PC-9 (cell line): ENCODE data around the gene PCGF1. TPM values are rescaled to one million over a fixed set of nuclear protein-coding genes. Genes with fewer than 3 reads are reported as not detected.

Source experiments
- BruUV-seq: library from RNA; stranded (reverse); fragments of 400-500 nt; replicated peaks from 2 replicates; lab custom pipeline; 2021; lab: Mats Ljungman, UMichigan
- CTCF ChIA-PET: fragments of 300-600 bp; sonication (Branson Sonifier 250); formaldehyde crosslinking; loops from one replicate; lab custom pipeline; 2022; ENCODE audit warnings: antibody characterized with exemption; lab: Charles Lee
- POLR2A ChIA-PET: fragments of 300-600 bp; sonication (Branson Sonifier 250); formaldehyde crosslinking; loops from one replicate; lab custom pipeline; 2022; ENCODE audit warnings: antibody characterized with exemption; ENCODE audit not compliant: unreplicated experiment; lab: Charles Lee
- DNase-seq, 2 experiments: peaks; one replicate each; pipeline versions ENCODE4 v3.0.0 to v3.0.0-alpha.2; 2015 to 2022; ENCODE audit warnings: mixed read lengths in 1 of 2
- H2AFZ ChIP-seq: fragments of 200-600 bp; sonication (generic); 2 replicates; pipeline ENCODE4 v1.8.1; 2017; ENCODE audit warnings: antibody characterized with exemption
- H3F3A ChIP-seq: fragments of 200-600 bp; sonication (generic); 2 replicates; pipeline ENCODE4 v1.8.1; 2017; ENCODE audit warnings: antibody characterized with exemption, mild to moderate bottlenecking, low read depth; ENCODE audit not compliant: insufficient read depth
- H3K27ac ChIP-seq: fragments of 200-600 bp; sonication (generic); 2 replicates; pipeline ENCODE4 v1.6.1; 2016; ENCODE audit warnings: mixed run types
- H3K27me3 ChIP-seq: fragments of 200-600 bp; sonication (generic); 2 replicates; pipeline ENCODE4 v1.6.1; 2016; ENCODE audit warnings: low read depth, mixed run types; ENCODE audit not compliant: insufficient read depth
- H3K36me3 ChIP-seq: fragments of 200-600 bp; sonication (generic); 2 replicates; pipeline ENCODE4 v1.6.1; 2016; ENCODE audit warnings: low read depth, mixed run types
- H3K4me1 ChIP-seq: fragments of 200-600 bp; sonication (generic); replicated peaks from 2 replicates; pipeline ENCODE4 v1.6.1; 2016; ENCODE audit warnings: mixed run types; ENCODE audit not compliant: insufficient read depth
- H3K4me2 ChIP-seq: fragments of 200-600 bp; sonication (generic); 2 replicates; pipeline ENCODE4 v1.6.1; 2017; ENCODE audit warnings: mixed run types
- H3K4me3 ChIP-seq: fragments of 200-600 bp; sonication (generic); 2 replicates; pipeline ENCODE4 v1.6.1; 2016; ENCODE audit warnings: mixed run types
- H3K79me2 ChIP-seq: fragments of 200-600 bp; sonication (generic); 2 replicates; pipeline ENCODE4 v1.6.1; 2017; ENCODE audit warnings: low read depth, mixed run types
- H3K9me2 ChIP-seq: fragments of 200-600 bp; sonication (generic); 2 replicates; pipeline ENCODE4 v1.8.1; 2017; ENCODE audit warnings: mild to moderate bottlenecking; ENCODE audit not compliant: insufficient read depth
- H3K9me3 ChIP-seq: fragments of 200-600 bp; sonication (generic); 2 replicates; pipeline ENCODE4 v1.8.1; 2016; ENCODE audit warnings: low read depth; ENCODE audit not compliant: insufficient read depth
- H4K20me1 ChIP-seq: fragments of 200-600 bp; sonication (generic); 2 replicates; pipeline ENCODE4 v1.8.1; 2017; ENCODE audit not compliant: insufficient read depth
- CTCF ChIP-seq: fragments of 200-600 bp; sonication (generic); conservative IDR thresholded peaks from 2 replicates; pipeline ENCODE4 v1.6.1; 2017; ENCODE audit warnings: mixed run types, antibody characterized with exemption, mild to moderate bottlenecking, moderate library complexity
- EZH2 ChIP-seq: fragments of 200-600 bp; sonication (generic); IDR thresholded peaks from 2 replicates; pipeline ENCODE4 v1.8.0; 2017; ENCODE audit warnings: antibody characterized with exemption, low read depth
- intact Hi-C: fragments of 100-400 bp; cut with micrococcal nuclease; formaldehyde crosslinking; loops from one replicate; pipeline ENCODE4 v1.10.0; 2022; ENCODE audit not compliant: unreplicated experiment
- total RNA-seq: library from RNA; stranded (reverse); gene quantifications from 2 replicates; pipeline ENCODE4 v1.2.3, GENCODE V29; 2021

PCGF1 gene
- total RNA-seq, 1 experiment from 2014 or later = 31.3 TPM

GRCh38 chr2:74540291-74540690 lies 32.8 kb upstream of the PCGF1 start:
- ChIA-PET POLR2A (no interaction called here), CTCF (no interaction called here)
- H4K20me1 ChIP-seq = no peaks in the 10 kb centered on the region
- no peak overlapping the region for H2AFZ ChIP-seq
- H3F3A ChIP-seq = 0 out of 2 replicates have a peak, but pooled peaks cover 5% of the 10 kb centered on the region
- no peak for DNase-seq
- H3K9me3 ChIP-seq = no peaks in the 10 kb centered on the region
- H3K36me3 ChIP-seq = no peaks in the 10 kb centered on the region
- H3K4me2 ChIP-seq = no peak overlapping the region
- no peaks in the 10 kb centered on the region for H3K4me1 ChIP-seq
- no peak overlapping the region for H3K27ac ChIP-seq
- no TSS peak for BruUV-seq
- H3K27me3 ChIP-seq = no peaks in the 10 kb centered on the region
- no peaks in the 10 kb centered on the region for H3K9me2 ChIP-seq
- intact Hi-C loops = no loop called here
- TF ChIP-seq EZH2 = no peak
- TF ChIP-seq CTCF = no peak
- H3K79me2 ChIP-seq = no peaks in the 10 kb centered on the region
- H3K4me3 ChIP-seq = no peak overlapping the region

- no peaks in the 10 kb centered on the region for H3K9me3 ChIP-seq
- no peaks in the 10 kb centered on the region for H3K79me2 ChIP-seq
- H3K4me3 ChIP-seq = no peak overlapping the region
- no peaks in the 10 kb centered on the region for H3K4me1 ChIP-seq
- H3K27me3 ChIP-seq = no peaks in the 10 kb centered on the region
- no peak overlapping the region for H2AFZ ChIP-seq
- H3K4me2 ChIP-seq = no peak overlapping the region
- no TSS peak for BruUV-seq
- no peaks in the 10 kb centered on the region for H4K20me1 ChIP-seq
- ChIA-PET CTCF (interaction anchor here (0.6 kb wide), 1 partner anchor 1609 kb away, joined by 4 read pairs; no protein-coding TSS in a partner anchor), POLR2A (interaction anchor here (0.5 to 0.7 kb wide), 2 partner anchors 58 to 278 kb away, joined by 4 read pairs; no protein-coding TSS in a partner anchor)
- H3K36me3 ChIP-seq = no peaks in the 10 kb centered on the region
- no peaks in the 10 kb centered on the region for H3K9me2 ChIP-seq
- H3F3A ChIP-seq = 0 out of 2 replicates have a peak, but pooled peaks cover under 1% of the 10 kb centered on the region
- intact Hi-C loops = no loop called here
- TF ChIP-seq CTCF (no peak), EZH2 (no peak)
- H3K27ac ChIP-seq = no peak overlapping the region
- no peak for DNase-seq
Observed at GRCh38 chr2:74538881-74539339, 31.4 kb upstream of the PCGF1 start.

- Histone ChIP-seq H3K27ac (no peak overlapping the region), H3K27me3 (no peaks in the 10 kb centered on the region), H3K79me2 (no peaks in the 10 kb centered on the region), H3K36me3 (no peaks in the 10 kb centered on the region), H3K9me3 (no peaks in the 10 kb centered on the region), H3F3A (peaks cover under 1% of the 10 kb centered on the region; the same call in 1 of the 2 replicates), H2AFZ (no peak overlapping the region), H3K4me2 (no peak overlapping the region), H3K4me3 (no peak overlapping the region), H4K20me1 (no peaks in the 10 kb centered on the region), H3K4me1 (no peaks in the 10 kb centered on the region), H3K9me2 (no peaks in the 10 kb centered on the region)
- TF ChIP-seq EZH2 (no peak), CTCF (no peak)
- ChIA-PET CTCF (no interaction called here), POLR2A (no interaction called here)
- no TSS peak for BruUV-seq
- intact Hi-C loops = no loop called here
- no peak for DNase-seq
Observed at GRCh38 chr2:74537140-74537539, 29.6 kb upstream of the PCGF1 start.
